ENCODE measurements around the gene ASIC2.

DNA sequence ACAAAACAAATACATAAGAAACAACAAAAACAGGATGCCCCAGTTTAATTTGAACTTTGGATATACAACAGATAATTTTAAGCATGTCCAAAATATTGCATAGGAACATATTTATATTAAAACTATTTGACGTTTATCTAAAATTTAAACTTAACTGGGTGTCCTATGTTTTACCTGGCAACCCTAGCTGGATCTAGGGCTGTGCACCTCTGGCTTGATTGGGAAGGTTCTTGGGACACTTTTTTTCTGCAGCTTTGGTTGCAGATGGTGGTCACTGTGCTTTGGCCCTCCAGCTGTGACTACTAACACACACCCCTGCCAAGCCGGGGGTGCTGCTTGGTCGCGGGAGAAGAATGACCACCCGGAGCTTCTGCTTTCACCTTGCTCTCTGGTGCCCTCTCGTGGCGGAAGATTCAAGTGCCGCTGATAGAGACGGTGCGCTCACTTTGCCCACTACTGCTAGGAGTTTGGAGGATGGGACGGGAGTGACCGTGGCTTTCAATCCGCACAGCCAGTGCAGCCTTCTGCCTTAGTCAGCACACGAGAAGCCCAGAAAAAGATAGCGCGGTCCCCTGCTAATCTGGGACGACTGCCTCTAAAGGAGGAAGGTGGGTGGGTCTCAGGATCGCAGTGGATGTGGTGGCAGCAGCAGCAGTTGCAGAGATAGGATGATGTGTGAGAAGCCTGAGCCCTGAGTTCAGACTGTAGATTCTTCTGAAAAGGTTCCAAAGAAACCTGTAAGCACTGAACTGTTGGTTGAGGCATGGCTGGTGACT lies 294.8 kb downstream of the ASIC2 start:
- TF ChIP-seq, protein P1, sequence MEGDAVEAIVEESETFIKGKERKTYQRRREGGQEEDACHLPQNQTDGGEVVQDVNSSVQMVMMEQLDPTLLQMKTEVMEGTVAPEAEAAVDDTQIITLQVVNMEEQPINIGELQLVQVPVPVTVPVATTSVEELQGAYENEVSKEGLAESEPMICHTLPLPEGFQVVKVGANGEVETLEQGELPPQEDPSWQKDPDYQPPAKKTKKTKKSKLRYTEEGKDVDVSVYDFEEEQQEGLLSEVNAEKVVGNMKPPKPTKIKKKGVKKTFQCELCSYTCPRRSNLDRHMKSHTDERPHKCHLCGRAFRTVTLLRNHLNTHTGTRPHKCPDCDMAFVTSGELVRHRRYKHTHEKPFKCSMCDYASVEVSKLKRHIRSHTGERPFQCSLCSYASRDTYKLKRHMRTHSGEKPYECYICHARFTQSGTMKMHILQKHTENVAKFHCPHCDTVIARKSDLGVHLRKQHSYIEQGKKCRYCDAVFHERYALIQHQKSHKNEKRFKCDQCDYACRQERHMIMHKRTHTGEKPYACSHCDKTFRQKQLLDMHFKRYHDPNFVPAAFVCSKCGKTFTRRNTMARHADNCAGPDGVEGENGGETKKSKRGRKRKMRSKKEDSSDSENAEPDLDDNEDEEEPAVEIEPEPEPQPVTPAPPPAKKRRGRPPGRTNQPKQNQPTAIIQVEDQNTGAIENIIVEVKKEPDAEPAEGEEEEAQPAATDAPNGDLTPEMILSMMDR (conservative IDR thresholded peaks at IDR 0.05): peak; percentile 88
- TF ChIP-seq EZH2 (IDR thresholded peaks at IDR 0.05; ENCODE audit: low read depth): no peak
